Suprapubic skin (tissue), 4 donors: ENCODE results near the gene UBIAD1. TPM values are rescaled to one million over a fixed set of nuclear protein-coding genes. Genes with fewer than 3 reads are reported as not detected.
"Not testable (repeated sequence)": the region's sequence is repeated elsewhere in the genome, so short reads cannot be mapped to it uniquely, and the experiment has no call there.

Experiments used
- DNase-seq, 2 donors: peaks; one replicate each; pipeline ENCODE4 v3.0.0-alpha.2; 2019; ENCODE audit warnings: low spot score in 2 of 2
- H3K27ac ChIP-seq: fragments of 200-600 bp; sonication (generic); one replicate; pipeline ENCODE4 v1.5.1; 2019
- H3K27me3 ChIP-seq: fragments of 200-600 bp; sonication (generic); one replicate; pipeline ENCODE4 v1.5.1; 2019
- H3K36me3 ChIP-seq: fragments of 200-600 bp; sonication (generic); one replicate; pipeline ENCODE4 v1.5.1; 2019
- H3K4me1 ChIP-seq: fragments of 200-600 bp; sonication (generic); one replicate; pipeline ENCODE4 v1.5.1; 2019
- H3K4me3 ChIP-seq: fragments of 200-600 bp; sonication (generic); one replicate; pipeline ENCODE4 v1.5.1; 2019; ENCODE audit warnings: mild to moderate bottlenecking
- H3K9me3 ChIP-seq: fragments of 200-600 bp; sonication (generic); one replicate; pipeline ENCODE4 v1.5.1; 2019
- EP300 ChIP-seq: sonication (generic); formaldehyde crosslinking; IDR thresholded peaks from one replicate; pipeline ENCODE4 v1.6.1; 2017; ENCODE audit warnings: antibody characterized with exemption
- POLR2A ChIP-seq, 2 donors: fragments of 450-650 bp; IDR thresholded peaks; one replicate each; pipeline ENCODE4 v1.6.1; 2017; ENCODE audit warnings: antibody characterized with exemption in 2 of 2, mild to moderate bottlenecking in 2 of 2, moderate library complexity in 2 of 2
- POLR2AphosphoS5 ChIP-seq, 3 donors: sonication (generic); formaldehyde crosslinking; IDR thresholded peaks; one replicate each; pipeline ENCODE4 v1.6.1; 2017; ENCODE audit warnings: antibody characterized with exemption in 3 of 3
- WGBS: methylation state at CpG from one replicate; pipeline ENCODE4 v1.1.5; 2018; 5-methylcytosine and 5-hydroxymethylcytosine counted together
- total RNA-seq, 4 donors: library from RNA; depleted of rRNA; stranded (reverse); fragments of >200 nt; gene quantifications; one replicate each; pipeline ENCODE4 v1.1.0, GENCODE V29; 2016
- TF ChIP-seq, protein P1 (sequence below), 2 donors: fragments of 200-600 bp in 1 of 2; fragments of 450-650 bp in 1 of 2; sonication (generic) in 1 of 2; IDR thresholded peaks; one replicate each; pipeline ENCODE4 v1.5.1; 2016 to 2019; ENCODE audit warnings: antibody characterized with exemption in 2 of 2, mild to moderate bottlenecking in 1 of 2, moderate library complexity in 1 of 2

Gene UBIAD1
- total RNA-seq, 4 donors from 2014 or later: 17.1 to 26.8 (median 19.6) TPM

DNA sequence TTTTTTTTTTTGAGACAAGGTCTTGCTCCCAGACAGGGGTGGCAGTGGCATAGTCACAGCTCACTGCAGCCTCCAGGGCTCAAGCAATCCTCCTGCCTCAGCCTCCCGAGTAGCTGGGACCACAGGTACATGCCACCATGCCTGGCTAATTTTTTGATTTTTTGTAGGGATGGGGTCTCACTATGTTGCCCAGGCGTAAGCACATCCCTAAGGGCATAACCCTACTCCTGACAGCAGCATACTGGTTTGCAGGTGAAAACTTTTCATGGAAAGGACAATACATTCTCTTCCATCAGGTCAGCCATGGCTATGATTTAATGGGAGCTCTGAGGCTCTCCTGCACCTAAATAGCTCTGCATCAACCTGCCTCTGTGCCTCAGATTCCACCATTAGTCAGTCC lies 29.4 kb downstream of the UBIAD1 start:
- WGBS: 100% methylated on average over 2 of the region's 2 CpGs
- no peak overlapping the region for H3K27ac ChIP-seq
- no peaks in the 10 kb centered on the region for H3K27me3 ChIP-seq

DNA sequence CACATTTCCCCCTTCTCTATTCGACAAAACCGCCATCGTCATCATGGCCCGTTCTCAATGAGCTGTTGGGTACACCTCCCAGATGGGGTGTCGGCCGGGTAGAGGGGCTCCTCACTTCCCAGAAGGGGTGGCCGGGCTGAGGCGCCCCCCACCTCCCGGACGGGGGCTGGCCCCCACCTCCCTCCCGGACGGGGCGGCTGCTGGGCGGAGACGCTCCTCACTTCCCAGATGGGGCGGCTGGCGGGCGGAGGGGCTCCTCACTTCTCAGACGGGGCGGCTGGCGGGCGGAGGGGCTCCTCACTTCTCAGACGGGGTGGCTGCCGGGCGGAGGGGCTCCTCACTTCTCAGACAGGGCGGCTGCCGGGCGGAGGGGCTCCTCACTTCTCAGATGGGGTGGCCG lies 32.5 kb downstream of the UBIAD1 start:
- not testable (repeated sequence) for DNase-seq, H3K4me1 ChIP-seq, H3K4me3 ChIP-seq, H3K27ac ChIP-seq, H3K36me3 ChIP-seq, H3K9me3 ChIP-seq, H3K27me3 ChIP-seq
- WGBS: 85% methylated on average over 15 of the region's 29 CpGs

More for the DNA sequence above, 29.4 kb downstream of the UBIAD1 start:
- Histone ChIP-seq H3K4me1 (no peaks in the 10 kb centered on the region), H3K9me3 (no peaks in the 10 kb centered on the region), H3K36me3 (no peaks in the 10 kb centered on the region), H3K4me3 (no peak overlapping the region)
- TF ChIP-seq, protein P1, sequence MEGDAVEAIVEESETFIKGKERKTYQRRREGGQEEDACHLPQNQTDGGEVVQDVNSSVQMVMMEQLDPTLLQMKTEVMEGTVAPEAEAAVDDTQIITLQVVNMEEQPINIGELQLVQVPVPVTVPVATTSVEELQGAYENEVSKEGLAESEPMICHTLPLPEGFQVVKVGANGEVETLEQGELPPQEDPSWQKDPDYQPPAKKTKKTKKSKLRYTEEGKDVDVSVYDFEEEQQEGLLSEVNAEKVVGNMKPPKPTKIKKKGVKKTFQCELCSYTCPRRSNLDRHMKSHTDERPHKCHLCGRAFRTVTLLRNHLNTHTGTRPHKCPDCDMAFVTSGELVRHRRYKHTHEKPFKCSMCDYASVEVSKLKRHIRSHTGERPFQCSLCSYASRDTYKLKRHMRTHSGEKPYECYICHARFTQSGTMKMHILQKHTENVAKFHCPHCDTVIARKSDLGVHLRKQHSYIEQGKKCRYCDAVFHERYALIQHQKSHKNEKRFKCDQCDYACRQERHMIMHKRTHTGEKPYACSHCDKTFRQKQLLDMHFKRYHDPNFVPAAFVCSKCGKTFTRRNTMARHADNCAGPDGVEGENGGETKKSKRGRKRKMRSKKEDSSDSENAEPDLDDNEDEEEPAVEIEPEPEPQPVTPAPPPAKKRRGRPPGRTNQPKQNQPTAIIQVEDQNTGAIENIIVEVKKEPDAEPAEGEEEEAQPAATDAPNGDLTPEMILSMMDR (IDR thresholded peaks at IDR 0.05): no peak
- TF ChIP-seq POLR2A (IDR thresholded peaks at IDR 0.05): no peak
- no peak for TF ChIP-seq POLR2AphosphoS5 (IDR thresholded peaks at IDR 0.05)
- TF ChIP-seq EP300: no peak
- no peak for DNase-seq

DNA sequence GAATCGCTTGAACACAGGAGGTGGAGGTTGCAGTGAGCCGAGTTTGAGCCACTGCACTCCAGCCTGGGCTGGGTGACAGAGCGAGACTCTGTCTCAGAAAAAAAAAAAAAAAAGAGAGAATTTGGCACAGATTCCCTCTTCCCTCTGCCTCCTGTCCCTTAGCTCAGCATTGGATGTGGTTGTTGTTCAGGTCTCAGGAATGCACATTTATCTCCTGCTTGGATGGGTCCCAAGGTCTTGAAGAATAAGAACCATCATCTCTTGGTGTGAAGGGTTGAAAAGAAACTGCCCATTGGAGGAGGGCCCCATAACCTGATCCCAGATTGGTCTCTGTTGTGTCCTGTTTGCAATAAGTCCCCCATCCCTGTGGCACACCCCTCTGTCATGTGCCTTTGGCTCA lies 34.9 kb downstream of the UBIAD1 start:
- no peak for DNase-seq
- H3K27me3 ChIP-seq: no peaks in the 10 kb centered on the region
- no peak overlapping the region for H3K27ac ChIP-seq
- H3K4me3 ChIP-seq: no peak overlapping the region
- H3K9me3 ChIP-seq: no peaks in the 10 kb centered on the region
- 79% methylated on average over 3 of the region's 3 CpGs for WGBS
- H3K36me3 ChIP-seq: no peaks in the 10 kb centered on the region
- TF ChIP-seq POLR2AphosphoS5 (IDR thresholded peaks at IDR 0.05): no peak
- no peak for TF ChIP-seq EP300
- TF ChIP-seq, protein P1 (IDR thresholded peaks at IDR 0.05): no peak
- TF ChIP-seq POLR2A (IDR thresholded peaks at IDR 0.05): no peak
- peaks cover 4% of the 10 kb centered on the region for H3K4me1 ChIP-seq

DNA sequence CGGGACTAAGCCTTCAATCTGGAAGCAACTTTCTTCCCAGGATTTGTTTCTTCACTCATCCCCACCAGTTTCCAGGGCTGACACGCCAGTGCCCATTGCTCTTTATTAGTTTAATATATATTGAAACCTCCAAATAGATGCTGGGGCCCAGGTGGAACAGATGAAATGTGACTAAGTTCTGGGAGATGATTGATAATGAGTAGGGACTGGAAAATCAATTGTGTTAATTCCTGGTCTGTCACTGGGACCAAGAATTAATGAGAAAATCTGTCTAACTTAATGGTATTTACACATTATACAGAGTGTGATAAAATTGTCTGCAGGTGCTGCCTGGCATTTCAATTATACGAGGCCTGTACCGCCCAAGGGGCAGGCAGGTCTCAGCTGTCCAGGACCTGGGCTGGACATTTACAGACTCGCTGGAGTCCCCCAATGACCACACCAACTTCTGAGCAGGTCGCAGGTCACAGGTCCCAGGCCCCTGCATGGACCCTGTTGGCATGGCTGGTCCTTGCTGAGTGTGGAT lies 35.8 kb downstream of the UBIAD1 start:
- Histone ChIP-seq H3K27ac (no peak overlapping the region), H3K36me3 (no peaks in the 10 kb centered on the region), H3K27me3 (peaks cover 4% of the 10 kb centered on the region), H3K9me3 (no peaks in the 10 kb centered on the region), H3K4me1 (peaks cover 4% of the 10 kb centered on the region), H3K4me3 (no peak overlapping the region)
- DNase-seq: no peak
- 93% methylated on average over 5 of the region's 6 CpGs for WGBS
- TF ChIP-seq POLR2A (IDR thresholded peaks at IDR 0.05): no peak
- TF ChIP-seq, protein P1 (IDR thresholded peaks at IDR 0.05): no peak
- no peak for TF ChIP-seq EP300
- TF ChIP-seq POLR2AphosphoS5 (IDR thresholded peaks at IDR 0.05): no peak

DNA sequence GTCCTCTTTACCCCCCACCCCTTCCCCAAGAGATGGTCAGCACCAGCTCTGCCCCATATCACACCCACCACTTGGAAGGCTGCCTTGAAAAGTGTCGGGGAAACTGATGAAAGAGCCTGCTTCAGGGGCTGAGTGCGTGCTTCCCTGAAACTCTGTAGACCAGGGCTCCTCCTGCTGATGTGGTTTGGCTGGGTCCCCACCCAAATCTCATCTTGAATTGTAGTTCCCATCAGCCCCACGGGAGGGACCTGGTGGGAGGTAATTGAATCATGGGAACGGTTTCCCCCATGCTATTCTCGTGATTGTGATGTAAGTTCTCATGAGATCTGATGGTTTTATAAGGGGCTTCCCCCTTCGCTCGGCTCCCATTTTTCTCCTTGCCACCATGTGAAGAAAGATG lies 36.4 kb downstream of the UBIAD1 start:
- no peaks in the 10 kb centered on the region for H3K9me3 ChIP-seq
- WGBS: 91% methylated on average over 7 of the region's 7 CpGs
- TF ChIP-seq POLR2AphosphoS5 (IDR thresholded peaks at IDR 0.05): no peak

DNA sequence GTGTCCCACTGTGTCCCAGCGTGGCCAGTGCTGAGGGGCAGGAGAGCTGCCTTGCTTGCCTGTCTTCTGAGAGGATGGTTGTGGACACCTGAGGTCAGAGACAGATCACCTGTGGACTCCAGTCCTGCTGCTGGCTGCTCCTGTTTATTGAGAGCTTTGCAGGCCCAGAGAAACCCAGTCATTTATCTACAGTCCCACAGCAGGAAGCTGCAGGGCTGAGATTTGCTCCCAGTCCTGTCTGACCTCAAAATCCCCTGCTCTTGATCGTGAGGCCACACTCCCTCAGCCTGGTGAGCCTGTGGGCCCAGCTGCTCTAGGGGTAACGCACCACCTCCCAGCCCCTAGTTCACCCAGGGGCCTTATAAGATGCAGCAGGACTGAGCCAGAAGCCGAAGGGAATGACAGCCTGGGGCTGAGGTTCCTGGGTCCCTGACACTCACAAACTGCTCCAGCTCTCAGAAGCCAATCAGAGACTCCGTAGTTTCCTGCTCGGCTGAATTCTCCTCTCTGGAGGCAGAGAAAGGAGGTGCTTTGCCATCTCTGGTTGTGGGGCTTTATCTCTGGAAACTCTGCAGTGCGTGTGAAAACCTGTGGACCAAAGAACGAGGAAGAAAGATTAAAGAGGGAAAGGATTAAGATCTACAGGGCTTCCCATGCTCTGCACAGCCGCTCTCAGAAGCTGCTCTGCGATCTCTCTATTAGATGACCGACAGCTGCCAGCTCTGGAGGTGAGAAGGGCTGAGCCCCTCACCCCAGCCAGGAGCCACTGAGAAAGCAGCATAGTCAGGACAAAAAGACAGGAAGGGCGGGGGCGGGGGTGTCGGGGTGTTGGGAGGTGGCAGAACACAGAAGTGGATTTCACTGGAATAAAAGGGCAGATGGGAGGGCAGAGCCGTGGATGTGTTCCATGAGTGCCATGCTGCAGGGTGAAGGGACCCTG lies 39.1 kb downstream of the UBIAD1 start:
- no peak overlapping the region for H3K27ac ChIP-seq
- DNase-seq: no peak
- 46% methylated on average over 13 of the region's 15 CpGs for WGBS
- peaks cover 21% of the 10 kb centered on the region for H3K4me1 ChIP-seq
- no peaks in the 10 kb centered on the region for H3K36me3 ChIP-seq
- peaks cover 4% of the 10 kb centered on the region for H3K27me3 ChIP-seq
- TF ChIP-seq POLR2AphosphoS5 (IDR thresholded peaks at IDR 0.05) (no peak), POLR2A (IDR thresholded peaks at IDR 0.05) (no peak), EP300 (no peak)
- TF ChIP-seq, protein P1 (IDR thresholded peaks at IDR 0.05): no peak
- H3K9me3 ChIP-seq: no peaks in the 10 kb centered on the region
- H3K4me3 ChIP-seq: no peak overlapping the region

More for the DNA sequence above, 36.4 kb downstream of the UBIAD1 start:
- Histone ChIP-seq H3K36me3 (no peaks in the 10 kb centered on the region), H3K4me3 (no peak overlapping the region), H3K27ac (no peak overlapping the region), H3K27me3 (peaks cover 4% of the 10 kb centered on the region), H3K4me1 (peaks cover 4% of the 10 kb centered on the region)
- DNase-seq: no peak
